Stomach smooth muscle (tissue), 2 donors: ENCODE measurements around the gene DBNDD2.

Experiments
- H3K27ac ChIP-seq: one replicate; pipeline ENCODE4 v1.7.0; 2013; ENCODE audit warnings: mild to moderate bottlenecking, low read length, inconsistent platforms
- H3K27me3 ChIP-seq, 2 donors: one replicate each; pipeline ENCODE4 v1.7.0; 2013; ENCODE audit warnings: low read length in 2 of 2; ENCODE audit not compliant: insufficient read depth in 2 of 2, control insufficient read depth in 1 of 2
- H3K36me3 ChIP-seq, 2 donors: one replicate each; pipeline ENCODE4 v1.7.0; 2013; ENCODE audit warnings: low read length in 2 of 2; ENCODE audit not compliant: control insufficient read depth in 2 of 2, insufficient read depth in 2 of 2
- H3K4me1 ChIP-seq: one replicate; pipeline ENCODE4 v1.7.0; 2013; ENCODE audit warnings: low read length; ENCODE audit not compliant: control insufficient read depth, insufficient read depth
- H3K4me3 ChIP-seq, 2 donors: one replicate each; pipeline ENCODE4 v1.7.0; 2013; ENCODE audit warnings: low read length in 2 of 2
- H3K9ac ChIP-seq, 2 donors: one replicate each; pipeline ENCODE4 v1.7.0; 2013; ENCODE audit warnings: low read length in 2 of 2, mild to moderate bottlenecking in 1 of 2
- H3K9me3 ChIP-seq, 2 donors: one replicate each; pipeline ENCODE4 v1.7.0; 2013; ENCODE audit warnings: low read length in 2 of 2; ENCODE audit not compliant: control insufficient read depth in 2 of 2
- donor health status: healthy.
- donor health status: Pancreatic carcinoma.

The DBNDD2 gene

GRCh38 chr20:45367126-45367525 lies 41.0 kb upstream of the DBNDD2 start:
- no peak overlapping the region for H3K4me3 ChIP-seq
- H3K27me3 ChIP-seq, result no peaks in the 10 kb centered on the region
- H3K27ac ChIP-seq, result no peak overlapping the region
- H3K9me3 ChIP-seq, result no peaks in the 10 kb centered on the region
- H3K4me1 ChIP-seq, result peaks cover 27% of the 10 kb centered on the region
- H3K36me3 ChIP-seq, result peaks cover 26 to 29% of the 10 kb centered on the region in 2 donors
- no peak overlapping the region for H3K9ac ChIP-seq

- Histone ChIP-seq H3K9me3 (no peaks in the 10 kb centered on the region), H3K9ac (no peak overlapping the region), H3K4me3 (no peak overlapping the region), H3K4me1 (peaks cover 33% of the 10 kb centered on the region), H3K27me3 (no peaks in the 10 kb centered on the region), H3K27ac (no peak overlapping the region), H3K36me3 (peaks cover 26 to 29% of the 10 kb centered on the region in 2 donors)
Measured at GRCh38 chr20:45368221-45368980, 39.7 kb upstream of the DBNDD2 start.

GRCh38 chr20:45370571-45371160 lies 37.4 kb upstream of the DBNDD2 start:
- H3K4me3 ChIP-seq, result no peak overlapping the region
- H3K9me3 ChIP-seq, result no peaks in the 10 kb centered on the region
- H3K27ac ChIP-seq, result no peak overlapping the region
- H3K36me3 ChIP-seq, result peaks cover 28 to 29% of the 10 kb centered on the region in 2 donors
- H3K27me3 ChIP-seq, result no peaks in the 10 kb centered on the region
- H3K9ac ChIP-seq, result no peak overlapping the region
- H3K4me1 ChIP-seq, result peaks cover 24% of the 10 kb centered on the region

- Histone ChIP-seq H3K27ac (peak overlapping the region; percentile 77), H3K36me3 (peaks cover 14 to 15% of the 10 kb centered on the region in 2 donors), H3K9me3 (no peaks in the 10 kb centered on the region), H3K9ac (peak overlapping the region in 1 of 2 donors; percentile 29), H3K4me3 (peak overlapping the region in 1 of 2 donors; percentile 47), H3K4me1 (peaks cover 24% of the 10 kb centered on the region), H3K27me3 (no peaks in the 10 kb centered on the region)
Measured at GRCh38 chr20:45372241-45372640, 35.8 kb upstream of the DBNDD2 start.

- no peaks in the 10 kb centered on the region for H3K27me3 ChIP-seq
- peaks cover 9% of the 10 kb centered on the region in 2 donors for H3K36me3 ChIP-seq
- H3K9me3 ChIP-seq, result no peaks in the 10 kb centered on the region
- H3K4me1 ChIP-seq, result peaks cover 24% of the 10 kb centered on the region
- peak overlapping the region; percentile 89 for H3K27ac ChIP-seq
- peak overlapping the region; percentile 59 to 66 for H3K9ac ChIP-seq
- H3K4me3 ChIP-seq, result peak overlapping the region; percentile 70 to 80
Measured at GRCh38 chr20:45372646-45373352, 35.3 kb upstream of the DBNDD2 start.

- Histone ChIP-seq H3K27me3 (no peaks in the 10 kb centered on the region), H3K9me3 (no peaks in the 10 kb centered on the region), H3K4me3 (peak overlapping the region; percentile 70 to 80), H3K9ac (peak overlapping the region; percentile 59 to 66), H3K4me1 (peaks cover 24% of the 10 kb centered on the region), H3K36me3 (peaks cover 2 to 7% of the 10 kb centered on the region in 2 donors), H3K27ac (peak overlapping the region; percentile 89)
Measured at GRCh38 chr20:45373353-45374100, 34.6 kb upstream of the DBNDD2 start.

GRCh38 chr20:45374101-45374467 lies 34.0 kb upstream of the DBNDD2 start:
- Histone ChIP-seq H3K27me3 (no peaks in the 10 kb centered on the region), H3K36me3 (peaks cover 0 to 7% of the 10 kb centered on the region in 2 donors), H3K4me3 (peak overlapping the region in 1 of 2 donors; percentile 80), H3K9me3 (no peaks in the 10 kb centered on the region), H3K27ac (peak overlapping the region; percentile 89), H3K4me1 (peaks cover 24% of the 10 kb centered on the region), H3K9ac (peak overlapping the region in 1 of 2 donors; percentile 36)

GRCh38 chr20:45374966-45375365 lies 33.1 kb upstream of the DBNDD2 start:
- Histone ChIP-seq H3K4me1 (peaks cover 24% of the 10 kb centered on the region), H3K36me3 (peaks cover 0 to 7% of the 10 kb centered on the region in 2 donors), H3K4me3 (no peak overlapping the region), H3K9ac (no peak overlapping the region), H3K9me3 (no peaks in the 10 kb centered on the region), H3K27ac (no peak overlapping the region), H3K27me3 (no peaks in the 10 kb centered on the region)

GRCh38 chr20:45377269-45377668 lies 30.8 kb upstream of the DBNDD2 start:
- H3K27ac ChIP-seq, result no peak overlapping the region
- H3K9ac ChIP-seq, result no peak overlapping the region
- no peak overlapping the region for H3K4me3 ChIP-seq
- peaks cover 20% of the 10 kb centered on the region for H3K4me1 ChIP-seq
- H3K36me3 ChIP-seq, result peaks cover 0 to 6% of the 10 kb centered on the region in 2 donors
- H3K9me3 ChIP-seq, result no peaks in the 10 kb centered on the region
- no peaks in the 10 kb centered on the region for H3K27me3 ChIP-seq

- Histone ChIP-seq H3K9ac (no peak within 1 kb of the TSS), H3K27ac (no peak within 1 kb of the TSS), H3K4me1 (peaks cover 12% of the 10 kb centered on the region), H3K27me3 (no peaks in the 10 kb centered on the region), H3K9me3 (no peaks in the 10 kb centered on the region), H3K4me3 (no peak within 1 kb of the TSS), H3K36me3 (peaks cover 0 to 6% of the 10 kb centered on the region in 2 donors)
Measured at GRCh38 chr20:45378191-45378590, 29.9 kb upstream of the DBNDD2 start, which contains the start of gene TP53TG5. TP53TG5 (minus strand) TSS chr20:45378325; CDS start chr20:45378236, 89 bp downstream.
